ENCODE results near the gene LBHD2.
"Not testable (repeated sequence)": the region's sequence is repeated elsewhere in the genome, so short reads cannot be mapped to it uniquely, and the experiment has no call there.

The LBHD2 gene

DNA sequence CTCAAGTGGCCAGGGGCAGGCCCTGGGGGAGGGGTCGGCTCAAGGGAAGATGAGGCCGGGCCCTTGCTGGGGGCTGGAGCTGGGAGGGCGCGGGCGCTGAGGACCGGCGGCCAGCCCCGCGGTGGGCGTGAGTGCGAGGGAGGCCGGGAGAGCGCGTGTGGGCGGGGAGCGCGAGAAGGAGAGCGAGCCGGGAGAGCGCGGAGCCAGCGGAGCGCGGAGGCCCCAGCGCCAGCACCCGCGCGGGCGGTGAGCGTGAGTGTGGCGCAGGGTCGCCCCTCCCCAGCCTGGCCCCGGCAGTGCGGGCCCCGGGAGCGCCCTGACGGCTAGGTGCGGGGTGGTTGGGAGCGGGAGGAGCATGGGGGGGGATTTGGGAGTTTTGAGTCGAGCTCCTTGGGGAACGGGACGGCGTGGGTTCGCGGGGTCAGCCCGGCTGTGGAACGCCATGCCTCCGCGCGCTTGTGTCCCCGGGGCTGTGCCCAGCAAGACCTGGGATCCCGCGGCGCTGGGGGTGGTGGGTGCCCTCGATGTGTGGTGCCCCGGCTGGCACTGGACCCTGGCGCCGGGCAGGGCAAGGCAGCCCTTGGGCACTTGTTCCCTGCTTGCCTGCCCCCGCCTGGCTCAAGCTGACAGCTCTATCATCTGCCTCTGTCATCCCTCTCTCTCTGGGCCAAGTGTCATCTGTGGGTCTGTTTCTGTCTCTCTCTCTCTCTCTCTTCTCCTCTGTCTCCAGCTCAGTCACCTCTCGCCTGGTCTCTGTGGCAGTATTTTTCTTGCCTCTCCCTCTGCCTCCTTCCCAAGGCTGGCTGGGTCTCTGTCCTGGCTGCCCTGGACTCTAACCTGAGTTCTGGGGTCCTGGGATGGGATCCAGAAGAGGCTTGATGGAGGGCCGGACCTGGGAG lies at the start of gene LBHD2:
Gene LBHD2, plus strand, starts transcription at position 190 of the 899 bp plus-strand sequence. CDS start 1,803 bp downstream, outside the sequence.
- peak; percentile 46 for DNase-seq (ENCODE audit: low spot score)

DNA sequence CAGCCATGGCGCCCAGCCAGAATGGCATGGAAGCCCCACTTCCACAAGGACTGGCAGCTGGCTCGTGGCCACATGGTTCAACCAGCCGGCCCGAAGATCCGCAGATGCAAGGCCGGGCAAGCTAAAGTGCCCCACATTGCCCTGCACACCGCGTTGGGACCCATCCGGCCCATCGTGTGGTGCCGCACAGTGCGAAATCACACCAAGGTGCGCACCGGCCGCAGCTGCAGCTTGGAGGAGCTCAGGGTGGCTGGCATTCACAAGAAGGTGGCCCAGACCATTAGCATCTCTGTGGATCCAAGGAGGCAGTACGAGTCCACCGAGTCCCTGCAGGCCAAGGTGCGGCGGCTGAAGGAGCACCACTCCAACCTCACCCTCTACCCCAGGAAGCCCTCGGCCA lies 42.5 kb upstream of the LBHD2 start:
- no peak for DNase-seq (ENCODE audit: low spot score)

DNA sequence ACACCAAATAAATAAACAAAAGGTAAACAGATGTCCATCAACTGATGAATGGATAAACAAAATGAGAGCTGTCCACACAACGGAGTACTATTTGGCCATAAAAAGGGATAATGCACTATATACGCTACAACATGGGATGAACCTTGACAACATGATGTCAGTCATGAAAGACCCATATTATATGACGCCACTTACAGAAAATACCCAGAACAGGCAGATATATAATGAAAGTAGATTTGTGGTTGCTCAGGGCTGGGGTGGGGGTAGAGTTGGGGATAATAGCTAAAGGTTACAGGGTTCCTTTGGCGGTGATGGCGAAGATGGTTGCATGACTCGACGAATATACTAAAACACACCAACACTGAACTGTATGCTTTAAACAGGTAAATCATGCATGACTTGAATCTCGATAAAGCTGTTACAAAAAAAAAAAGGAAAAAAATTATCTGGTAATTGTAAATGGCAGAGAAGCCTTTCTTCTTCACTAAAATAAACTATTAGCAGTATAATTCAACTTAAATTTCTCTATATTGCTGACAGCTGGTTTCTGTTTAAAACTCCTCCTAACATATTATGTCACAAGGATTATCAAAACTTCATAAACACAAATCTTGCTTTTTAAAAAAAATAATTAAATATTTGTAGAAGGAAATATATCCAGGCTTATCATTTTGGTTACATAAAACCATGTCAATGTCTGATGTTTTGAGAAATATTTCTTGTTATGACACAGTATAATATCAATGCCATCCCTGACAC lies 40.6 kb upstream of the LBHD2 start:
- no peak for DNase-seq (ENCODE audit: low spot score)

DNA sequence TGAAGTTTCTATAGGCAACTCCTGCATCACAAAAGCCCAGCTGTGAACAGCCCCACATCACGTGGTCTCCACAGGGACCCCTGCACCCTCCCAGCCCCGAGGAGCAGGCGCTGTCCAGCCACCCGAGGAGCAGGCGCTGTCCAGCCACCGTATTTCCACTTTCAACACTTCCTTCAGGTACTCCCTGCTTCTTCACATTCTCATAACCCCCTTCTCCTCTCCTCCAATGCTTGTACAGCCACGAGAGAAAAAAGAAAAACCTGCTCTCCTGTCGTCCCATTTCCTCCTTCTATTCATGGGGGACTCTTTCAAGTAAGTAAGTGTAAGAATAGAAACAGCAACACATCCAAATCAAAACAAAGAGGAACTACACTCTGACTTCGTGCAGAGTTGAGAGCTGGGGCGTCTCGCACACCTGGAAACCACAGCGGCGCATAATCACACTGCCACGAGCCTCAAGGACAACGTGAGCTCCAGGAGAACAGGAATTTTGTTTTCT lies 38.6 kb upstream of the LBHD2 start:
- no peak for DNase-seq (ENCODE audit: low spot score)

DNA sequence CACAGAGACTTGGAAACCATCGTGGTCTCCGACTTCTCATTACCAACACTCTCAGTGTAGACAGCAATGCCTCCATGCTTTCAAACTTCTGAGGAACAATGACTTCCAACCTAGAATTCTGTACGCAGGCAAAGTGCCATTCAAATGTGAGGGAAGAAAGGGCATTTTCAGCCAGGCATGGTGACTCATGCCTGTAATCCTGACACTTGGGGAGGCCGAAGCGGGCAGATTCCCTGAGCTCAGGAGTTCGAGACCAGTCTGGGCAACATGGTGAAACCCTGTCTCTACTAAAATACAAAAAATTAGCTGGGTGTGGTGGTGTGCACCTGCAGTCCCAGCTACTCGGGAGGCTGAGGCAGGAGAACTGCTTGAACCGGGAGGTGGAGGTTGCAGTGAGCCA lies 36.6 kb upstream of the LBHD2 start:
- DNase-seq (ENCODE audit: low spot score) = not testable (repeated sequence)

DNA sequence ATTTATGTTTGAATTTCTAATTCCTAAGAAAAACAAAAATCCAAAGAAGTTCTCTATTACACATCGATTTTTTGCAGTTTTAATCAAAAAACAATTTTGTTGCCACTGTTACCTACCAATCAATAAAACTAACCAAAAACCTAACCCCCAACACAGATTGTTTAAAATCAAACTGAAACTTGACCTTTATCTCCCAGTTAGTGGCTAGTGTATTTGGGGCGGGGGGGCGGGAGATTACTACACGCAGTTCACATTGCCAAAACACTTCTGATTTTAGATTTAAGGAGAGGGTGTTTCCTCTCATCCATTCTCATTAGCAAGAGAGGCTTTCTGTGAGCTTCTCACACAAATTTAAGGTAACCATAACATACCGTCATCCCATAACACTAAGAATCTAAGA lies 33.1 kb upstream of the LBHD2 start:
- DNase-seq (ENCODE audit: low spot score) = no peak

DNA sequence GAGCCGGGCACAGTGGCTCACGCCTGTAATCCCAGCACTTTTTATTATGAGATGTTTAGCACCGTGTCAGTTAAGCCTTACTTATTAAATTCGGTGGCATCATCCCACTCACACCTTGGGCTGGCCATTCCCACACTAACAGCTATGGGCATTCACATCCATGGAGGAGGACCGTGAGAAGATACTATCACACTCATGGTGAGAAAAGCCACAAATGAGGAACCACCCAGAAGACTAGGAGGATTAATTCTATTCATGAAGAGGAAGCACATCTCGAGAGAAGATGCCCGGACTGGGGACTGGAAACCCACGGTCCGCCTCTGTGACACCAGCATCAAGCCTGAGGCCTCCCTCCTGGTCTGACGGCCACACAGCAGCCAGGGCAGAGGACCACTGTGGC lies 31.6 kb upstream of the LBHD2 start:
- no peak for DNase-seq (ENCODE audit: low spot score)

DNA sequence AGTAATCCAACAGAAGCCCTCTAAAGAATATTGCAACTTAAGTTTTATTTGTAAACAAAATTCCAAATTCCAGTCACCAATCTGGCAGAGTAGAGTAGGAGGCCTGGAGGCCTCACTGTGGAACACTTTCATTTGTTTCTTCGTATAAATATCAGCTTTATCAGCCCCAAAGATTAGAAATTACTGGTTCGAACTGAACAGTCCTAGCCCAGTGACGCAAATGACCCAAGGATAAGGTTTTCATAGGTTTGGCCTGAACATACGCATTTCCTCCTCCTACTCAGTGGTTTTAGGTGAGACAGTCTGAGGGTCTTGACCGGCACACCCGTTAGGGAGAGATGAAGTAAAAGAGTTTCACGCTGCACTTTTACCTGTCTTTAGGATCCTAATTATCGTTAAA lies 28.3 kb upstream of the LBHD2 start:
- no peak for DNase-seq (ENCODE audit: low spot score)

DNA sequence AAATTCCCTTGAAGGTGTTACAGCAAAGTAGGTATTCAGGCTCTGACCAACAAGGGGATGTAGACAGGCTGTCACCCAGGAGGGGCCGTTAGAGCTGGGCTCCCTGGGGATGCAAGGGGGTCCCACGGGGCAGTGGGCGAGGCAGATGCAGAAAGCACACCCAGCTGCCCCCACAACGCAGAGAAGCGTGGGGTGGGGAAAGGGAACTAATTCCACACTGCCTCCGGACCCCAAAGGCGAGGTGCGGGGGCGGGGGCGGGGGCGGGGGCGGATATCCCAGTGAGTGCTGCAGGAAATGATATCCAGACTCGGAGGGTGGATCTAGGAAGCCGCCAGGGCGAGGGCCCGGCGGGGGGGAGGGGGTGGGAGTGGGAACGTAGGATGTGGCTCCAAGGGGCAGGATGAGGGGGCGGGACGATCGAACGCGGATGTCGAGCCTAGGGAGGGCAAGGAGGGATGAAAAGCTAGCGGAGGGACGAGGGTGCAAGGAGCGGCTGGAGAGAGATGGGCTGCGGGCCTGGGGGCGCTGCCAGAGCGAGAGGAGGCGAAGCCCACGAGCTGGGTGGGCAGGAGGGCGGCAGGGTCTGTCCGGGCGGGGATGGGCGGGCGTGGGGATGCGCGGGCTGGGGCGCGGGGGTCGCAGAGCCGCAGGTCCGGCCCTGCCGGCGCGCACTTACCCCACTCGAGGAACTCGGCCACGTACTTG lies 27.5 kb upstream of the LBHD2 start:
- peak; percentile 77 for DNase-seq (ENCODE audit: low spot score)

DNA sequence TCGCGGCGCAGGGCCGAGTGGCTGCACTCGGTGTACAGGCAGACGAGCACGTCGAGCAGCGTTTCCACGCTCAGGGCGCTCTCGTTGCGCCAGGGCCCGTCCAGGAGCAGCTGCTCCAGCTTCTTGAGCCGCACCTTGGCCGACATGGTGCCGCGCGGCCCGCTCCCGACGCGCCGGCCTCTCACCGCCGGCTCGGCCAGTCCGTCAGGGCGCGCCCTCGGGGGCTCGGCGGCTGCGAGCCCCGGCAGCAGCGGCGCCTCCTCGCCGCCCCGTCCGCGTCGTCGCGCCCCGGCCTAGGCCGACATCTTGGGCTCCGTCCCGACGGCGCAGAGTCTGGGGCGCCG lies 27.0 kb upstream of the LBHD2 start:
- peak; percentile 60 for DNase-seq (ENCODE audit: low spot score)

DNA sequence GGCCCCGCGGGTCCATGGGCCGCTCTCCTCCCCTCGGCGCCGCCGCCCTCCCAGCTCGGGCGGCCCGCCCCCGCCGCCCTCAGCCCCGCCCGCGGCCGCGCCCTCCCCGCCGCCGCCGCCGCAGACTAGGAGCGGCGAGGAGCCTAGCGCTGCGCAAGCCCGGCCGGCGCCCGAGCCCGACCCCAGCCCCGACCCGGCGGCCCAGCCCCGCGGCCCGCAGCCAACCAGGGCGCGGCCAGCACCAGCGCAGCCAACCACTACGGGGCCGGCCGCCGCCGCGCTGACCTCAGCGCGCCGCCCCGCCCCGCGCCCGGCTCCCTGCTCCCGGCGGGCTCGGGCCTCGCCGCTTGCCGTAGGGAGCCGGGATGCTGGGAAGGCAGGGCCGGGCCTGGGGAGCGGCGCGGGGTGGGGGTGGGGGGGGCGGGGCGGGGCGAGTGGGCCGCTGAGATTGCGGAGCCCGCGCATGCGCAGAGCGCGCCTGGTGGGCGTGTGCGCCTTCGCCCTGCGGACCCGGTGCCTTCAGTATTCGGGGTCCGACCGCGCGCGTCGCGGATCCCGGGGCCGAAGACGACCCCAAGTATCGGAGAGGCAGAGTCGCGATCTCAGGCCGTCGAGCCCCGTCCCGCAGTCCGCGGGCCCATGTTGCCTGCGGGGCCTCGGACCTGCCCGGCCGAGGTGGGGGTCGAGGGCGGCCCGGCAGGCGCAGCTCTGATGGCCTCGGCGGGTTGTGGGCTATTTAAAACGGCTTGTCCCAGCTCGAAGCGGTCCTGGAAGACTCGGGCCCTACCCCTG lies 26.4 kb upstream of the LBHD2 start, which contains the start of gene CDC42BPB:
Gene CDC42BPB, minus strand, starts transcription at position 178 of the 792 bp plus-strand sequence. CDS start 376 bp downstream, outside the sequence.
- DNase-seq (ENCODE audit: low spot score) = peak; percentile 95

DNA sequence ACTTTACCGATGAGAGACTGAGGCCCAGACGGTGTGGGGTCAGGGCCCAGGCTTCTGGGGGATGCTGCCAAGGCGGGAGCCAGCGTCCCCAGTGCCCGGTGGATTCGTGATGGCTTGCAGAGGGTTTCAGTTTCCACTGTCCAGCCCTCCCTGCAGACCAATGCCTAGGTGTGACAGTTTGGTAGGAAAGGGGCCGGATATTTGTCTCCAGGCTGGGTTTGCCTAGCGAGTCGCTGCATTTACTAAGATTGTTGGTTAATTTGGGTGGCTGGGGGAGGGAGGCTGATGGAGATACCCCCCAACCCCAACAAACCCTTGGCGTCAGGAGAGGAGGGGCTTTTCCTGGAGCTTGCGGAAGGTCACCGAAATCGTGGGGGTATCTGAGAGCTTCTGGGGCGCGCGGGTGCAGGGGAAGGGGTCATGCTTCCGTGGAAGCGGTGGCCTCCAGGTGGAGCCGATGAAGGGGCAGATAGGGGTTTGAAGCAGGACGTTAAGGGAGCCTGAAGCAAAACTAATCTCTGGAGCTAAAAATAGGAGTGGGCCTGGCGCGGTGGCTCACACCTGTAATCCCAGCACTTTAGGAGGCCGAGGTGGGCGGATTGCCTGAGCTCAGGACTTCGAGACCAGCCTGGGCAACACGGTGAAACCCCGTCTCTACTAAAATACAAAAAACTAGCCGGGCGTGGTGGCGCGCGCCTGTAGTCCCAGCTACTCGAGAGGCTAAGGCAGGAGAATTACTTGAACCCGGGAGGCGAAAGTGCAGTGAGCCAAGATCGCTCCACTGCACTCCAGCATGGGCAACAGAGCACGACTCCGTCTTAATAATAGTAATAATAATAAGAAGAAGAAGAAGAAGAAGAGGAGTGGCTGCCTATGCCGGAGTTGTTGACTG lies 25.6 kb upstream of the LBHD2 start:
- no peak for DNase-seq (ENCODE audit: low spot score)

DNA sequence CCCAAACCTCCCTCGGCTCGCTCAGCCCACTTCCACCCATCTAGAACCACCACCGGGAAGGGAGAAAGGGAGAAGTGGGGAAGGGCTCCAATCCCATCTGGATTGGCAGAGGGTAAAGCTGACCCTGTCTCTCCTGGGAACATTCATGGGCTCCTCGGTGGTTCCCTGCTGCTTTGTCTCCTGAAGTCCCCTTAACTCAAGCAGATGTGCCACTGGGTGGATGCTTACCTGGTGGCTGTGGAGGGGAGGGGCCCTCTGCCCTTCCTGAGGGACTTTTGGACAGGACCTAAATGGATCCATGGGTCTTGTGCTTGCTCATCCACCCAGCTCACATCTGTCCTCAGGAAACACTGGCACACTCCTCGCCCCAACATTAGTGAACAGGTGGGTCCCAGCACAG lies 24.5 kb upstream of the LBHD2 start:
- DNase-seq (ENCODE audit: low spot score) = no peak

DNA sequence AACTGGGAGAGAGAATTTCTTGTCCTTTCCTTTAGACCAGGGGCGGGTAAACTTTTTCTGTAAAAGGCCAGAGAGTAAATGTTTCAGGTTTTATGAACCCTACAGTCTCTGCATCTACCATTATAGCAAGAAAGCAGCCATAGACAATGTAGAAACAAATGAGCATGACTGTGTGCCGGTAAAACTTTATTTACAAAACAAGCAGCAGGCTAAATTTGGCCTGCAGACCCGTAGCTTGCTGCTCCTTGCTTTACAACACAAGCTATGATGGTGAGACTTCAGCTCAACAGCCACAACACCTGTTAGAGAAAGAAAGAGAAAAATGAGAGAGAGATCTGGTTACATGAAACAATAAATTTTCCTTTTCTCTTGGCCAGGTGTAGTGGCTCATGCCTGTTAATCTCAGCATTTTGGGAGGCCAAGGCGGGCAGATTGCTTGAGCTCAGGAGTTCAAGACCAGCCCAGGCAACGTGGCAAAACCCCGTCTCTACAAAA lies 22.5 kb upstream of the LBHD2 start:
- DNase-seq (ENCODE audit: low spot score) = no peak

DNA sequence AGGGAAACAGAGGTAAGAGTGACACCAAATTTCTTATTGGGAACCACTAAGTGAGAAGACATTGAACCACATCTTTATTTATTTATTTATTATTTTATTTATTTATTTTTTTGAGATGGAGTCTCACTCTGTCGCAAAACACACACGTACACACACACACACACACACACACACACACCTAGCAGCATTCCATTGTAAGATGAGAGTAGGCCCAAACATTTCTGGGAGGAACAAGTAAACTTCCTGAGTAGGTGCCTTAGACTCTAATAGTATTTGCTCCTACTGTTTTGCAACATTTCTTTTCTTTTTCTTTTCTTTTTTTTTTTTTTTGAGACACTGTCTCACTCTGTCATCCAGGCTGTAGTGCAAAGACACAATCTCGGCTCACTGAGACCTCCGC lies 19.6 kb upstream of the LBHD2 start:
- no peak for DNase-seq (ENCODE audit: low spot score)

DNA sequence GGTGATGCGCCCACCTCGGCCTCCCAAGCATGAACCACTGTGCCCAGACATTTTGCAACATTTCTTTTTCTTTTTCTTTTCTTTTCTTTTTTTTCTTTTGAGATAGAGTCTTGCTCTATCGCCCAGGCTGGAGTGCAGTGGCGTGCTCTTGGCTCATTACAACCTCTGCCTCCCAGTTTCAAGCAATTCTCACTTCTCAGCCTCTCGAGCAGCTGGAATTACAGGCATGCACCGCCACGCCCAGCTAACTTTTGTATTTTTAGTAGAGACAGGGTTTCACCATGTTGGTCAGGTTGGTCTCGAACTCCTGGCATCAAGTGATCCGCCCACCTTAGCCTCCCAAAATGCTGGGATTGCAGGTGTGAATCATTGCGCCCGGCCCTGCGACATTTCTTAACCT lies 19.0 kb upstream of the LBHD2 start:
- DNase-seq (ENCODE audit: low spot score) = no peak

DNA sequence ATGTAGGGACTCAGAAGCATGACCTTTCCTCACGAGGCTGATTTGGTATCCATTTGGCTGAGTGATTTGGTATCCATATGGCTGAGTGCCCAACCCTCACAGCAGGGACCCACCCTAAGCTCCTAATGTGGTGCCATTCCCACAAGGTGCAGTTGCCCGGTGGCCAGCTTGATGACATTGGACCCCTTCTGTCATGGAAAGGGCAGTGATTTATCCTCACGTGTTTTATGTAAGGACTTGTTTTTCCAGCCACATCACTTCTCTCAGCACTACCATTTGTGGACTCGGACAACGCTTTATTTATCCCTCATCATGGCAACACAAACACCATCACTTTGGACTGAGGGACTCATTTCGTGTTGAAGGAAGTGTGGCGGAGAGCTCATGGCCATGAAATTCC lies 18.1 kb upstream of the LBHD2 start:
- DNase-seq (ENCODE audit: low spot score) = no peak

DNA sequence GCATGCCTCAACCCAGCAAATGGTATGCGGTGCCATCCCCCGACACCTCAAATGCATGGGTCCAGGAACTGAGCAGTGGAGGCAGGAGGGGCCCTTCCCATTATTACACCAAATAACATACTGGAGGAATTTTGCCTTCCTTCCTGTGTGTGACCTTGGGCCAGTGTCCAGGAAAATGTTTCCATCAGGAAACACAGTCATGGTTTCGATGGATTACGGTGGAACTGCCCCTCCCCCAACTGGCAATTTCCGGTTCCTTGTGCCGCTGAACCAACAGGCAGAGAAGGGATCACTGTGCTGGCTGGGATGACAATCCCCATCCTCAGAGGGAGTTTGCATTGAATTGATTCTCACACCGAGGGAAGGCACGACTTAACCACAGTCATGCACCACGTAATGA lies 17.6 kb upstream of the LBHD2 start:
- DNase-seq (ENCODE audit: low spot score) = no peak

DNA sequence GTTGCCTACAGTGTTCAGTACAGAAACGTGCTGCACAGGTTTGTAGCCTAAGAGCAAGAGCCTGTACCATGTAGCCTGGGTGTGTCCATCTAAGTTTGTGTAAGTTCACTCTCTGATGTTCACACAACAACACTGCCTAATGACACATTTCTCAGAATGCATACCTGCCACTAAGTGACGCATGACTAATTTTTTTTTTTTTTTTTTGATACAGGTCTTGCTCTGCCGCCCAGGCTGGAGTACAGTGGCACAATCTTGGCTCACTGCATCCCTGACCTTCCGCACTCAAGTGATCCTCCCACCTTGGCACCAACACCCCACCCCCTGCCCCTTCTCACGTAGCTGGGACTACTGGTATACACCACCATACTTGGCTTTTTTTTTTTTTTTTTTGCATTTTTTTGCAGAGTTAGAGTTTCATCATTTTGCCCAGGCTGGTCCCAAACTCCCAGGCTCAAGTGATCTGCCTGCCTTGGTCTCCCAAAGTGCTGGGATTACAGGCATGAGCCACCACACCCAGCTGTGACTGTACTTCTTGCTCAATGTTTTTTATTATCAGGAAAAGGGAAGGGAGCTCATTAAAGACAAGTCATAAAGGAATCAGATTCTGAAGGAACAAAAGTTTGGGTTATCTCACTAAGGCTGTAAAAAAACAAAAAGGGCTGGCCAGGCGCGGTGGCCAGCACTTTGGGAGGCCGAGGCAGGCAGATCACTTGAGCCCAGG lies 16.6 kb upstream of the LBHD2 start:
- DNase-seq (ENCODE audit: low spot score) = no peak

Measured in ecto neural progenitor cell (in vitro differentiated cells).